Stimulated activated CD8-positive, alpha-beta memory T cell treated with anti-CD3 and anti-CD28 coated beads, Interleukin-7, amount 100 ng/mL, for 24 hours (primary cell): ENCODE data around the gene ARHGEF25.
"Not testable (repeated sequence)": the region's sequence is repeated elsewhere in the genome, so short reads cannot be mapped to it uniquely, and the experiment has no call there.

Experiments used
- DNase-seq: peaks from one replicate; pipeline ENCODE4 v3.0.0-alpha.2; 2020; ENCODE audit warnings: low read depth

Gene ARHGEF25

DNA sequence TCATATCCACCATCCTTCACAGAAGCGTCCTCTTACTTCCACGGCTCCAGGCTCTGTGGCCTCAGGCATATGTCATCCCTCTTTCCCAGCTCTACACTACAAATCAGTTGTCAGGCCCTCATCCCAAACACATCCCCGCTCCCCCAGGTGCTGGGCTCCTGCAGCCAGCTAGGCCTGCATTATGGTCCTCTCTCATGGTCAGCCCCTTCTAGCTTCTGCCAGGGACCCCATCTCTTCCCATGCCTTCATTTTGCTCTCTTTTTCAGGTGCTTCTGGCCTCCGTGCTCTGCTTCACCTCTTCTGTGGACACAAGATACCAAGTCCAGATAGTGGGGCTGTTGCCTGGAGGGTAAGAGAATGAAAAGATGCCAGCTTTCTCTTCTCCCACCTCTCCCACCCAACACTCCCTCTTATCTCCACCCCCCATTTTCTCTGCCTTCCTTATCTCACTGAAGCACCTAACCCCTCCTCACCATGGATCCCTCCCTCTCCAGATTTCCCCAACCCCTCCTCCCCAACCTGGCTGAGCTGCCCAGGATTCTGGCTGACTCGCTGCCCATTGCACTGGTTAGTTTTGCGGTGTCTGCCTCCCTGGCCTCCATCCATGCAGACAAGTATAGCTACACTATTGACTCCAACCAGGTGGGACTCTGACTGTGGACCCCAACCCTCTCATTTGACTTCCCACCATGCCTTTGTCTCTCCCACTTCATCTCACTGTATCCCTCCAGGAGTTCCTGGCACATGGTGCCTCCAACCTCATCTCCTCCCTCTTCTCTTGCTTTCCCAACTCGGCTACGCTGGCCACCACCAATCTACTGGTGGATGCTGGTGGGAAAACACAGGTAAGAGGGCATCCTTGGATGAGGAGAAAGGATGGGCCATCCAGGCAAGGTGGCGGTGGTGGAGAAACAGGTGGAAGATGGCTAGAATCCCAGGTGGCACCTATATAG lies 11.3 kb downstream of the ARHGEF25 start:
- DNase-seq: no peak

DNA sequence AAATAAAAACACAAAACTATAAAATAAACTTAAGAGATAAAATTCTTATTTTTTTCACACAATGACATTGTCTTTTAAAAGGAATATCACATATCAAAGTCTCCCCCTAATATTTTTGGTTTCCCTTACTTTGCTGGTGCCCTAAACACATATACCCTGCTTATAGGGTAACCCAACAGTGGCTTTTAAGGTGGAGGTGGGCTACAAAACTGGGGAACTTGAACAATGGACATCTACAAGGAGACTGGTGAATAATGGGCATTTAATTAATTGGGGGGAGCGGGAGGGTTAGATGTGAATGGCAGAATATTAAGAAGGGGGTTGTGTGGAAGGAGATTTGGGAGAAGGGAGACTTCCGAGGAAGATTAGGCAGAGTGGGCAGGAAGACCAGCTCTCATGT lies 12.2 kb downstream of the ARHGEF25 start:
- DNase-seq: no peak

DNA sequence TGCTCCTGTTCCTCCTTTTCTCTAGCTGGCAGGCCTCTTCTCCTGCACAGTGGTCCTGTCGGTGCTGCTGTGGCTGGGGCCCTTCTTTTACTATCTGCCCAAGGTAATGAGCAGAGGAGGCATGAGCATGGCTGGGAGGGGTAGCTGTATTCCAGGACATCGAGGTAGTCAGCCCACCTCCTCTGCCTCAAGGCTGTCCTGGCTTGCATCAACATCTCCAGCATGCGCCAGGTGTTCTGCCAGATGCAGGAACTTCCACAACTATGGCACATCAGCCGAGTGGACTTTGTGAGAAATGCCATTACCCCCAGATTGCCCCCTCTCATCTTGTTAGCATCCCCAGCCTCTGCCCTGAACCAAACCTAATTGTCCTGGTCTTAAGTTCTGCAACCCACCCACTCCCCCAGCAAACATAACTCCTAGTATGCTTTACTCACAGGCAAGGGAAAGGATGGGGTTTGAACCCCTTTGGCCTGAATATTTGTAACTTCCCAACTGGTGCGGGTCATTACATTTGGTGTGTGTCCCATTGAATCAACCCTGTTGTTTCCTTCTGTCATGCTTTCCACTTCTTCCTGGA lies 12.7 kb downstream of the ARHGEF25 start:
- no peak for DNase-seq

DNA sequence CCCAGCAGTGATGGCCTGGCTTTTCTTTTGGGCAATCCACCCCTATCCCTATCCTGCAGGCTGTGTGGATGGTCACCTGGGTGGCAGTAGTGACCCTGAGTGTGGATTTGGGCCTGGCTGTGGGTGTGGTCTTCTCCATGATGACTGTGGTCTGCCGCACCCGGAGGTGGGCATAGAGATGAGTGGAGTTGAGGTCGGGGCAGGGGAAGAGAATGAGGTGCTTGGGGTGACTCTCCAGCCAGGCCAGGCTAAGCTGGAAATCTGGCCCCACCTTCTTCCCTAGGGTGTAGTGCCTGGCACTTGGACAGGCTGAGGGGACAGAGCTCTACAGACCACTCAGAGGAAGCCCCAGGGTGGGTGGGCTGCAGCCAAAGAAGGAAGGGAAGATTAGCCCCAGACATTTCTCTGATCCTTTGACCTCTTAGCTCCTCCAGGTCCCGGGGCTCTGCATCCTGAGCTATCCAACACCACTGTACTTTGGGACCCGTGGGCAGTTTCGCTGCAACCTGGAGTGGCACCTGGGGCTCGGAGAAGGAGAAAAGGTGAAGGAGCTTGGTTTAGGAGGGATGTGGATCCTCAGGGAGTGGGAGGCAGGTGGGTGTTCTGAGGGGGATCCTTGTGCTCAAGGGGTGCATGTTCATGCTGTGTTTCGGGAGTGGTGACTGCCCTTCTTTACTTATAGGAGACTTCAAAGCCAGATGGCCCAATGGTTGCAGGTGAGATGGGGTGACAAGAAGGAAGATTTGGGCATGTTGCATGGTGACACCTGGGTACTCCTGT lies 13.4 kb downstream of the ARHGEF25 start:
- DNase-seq: no peak

DNA sequence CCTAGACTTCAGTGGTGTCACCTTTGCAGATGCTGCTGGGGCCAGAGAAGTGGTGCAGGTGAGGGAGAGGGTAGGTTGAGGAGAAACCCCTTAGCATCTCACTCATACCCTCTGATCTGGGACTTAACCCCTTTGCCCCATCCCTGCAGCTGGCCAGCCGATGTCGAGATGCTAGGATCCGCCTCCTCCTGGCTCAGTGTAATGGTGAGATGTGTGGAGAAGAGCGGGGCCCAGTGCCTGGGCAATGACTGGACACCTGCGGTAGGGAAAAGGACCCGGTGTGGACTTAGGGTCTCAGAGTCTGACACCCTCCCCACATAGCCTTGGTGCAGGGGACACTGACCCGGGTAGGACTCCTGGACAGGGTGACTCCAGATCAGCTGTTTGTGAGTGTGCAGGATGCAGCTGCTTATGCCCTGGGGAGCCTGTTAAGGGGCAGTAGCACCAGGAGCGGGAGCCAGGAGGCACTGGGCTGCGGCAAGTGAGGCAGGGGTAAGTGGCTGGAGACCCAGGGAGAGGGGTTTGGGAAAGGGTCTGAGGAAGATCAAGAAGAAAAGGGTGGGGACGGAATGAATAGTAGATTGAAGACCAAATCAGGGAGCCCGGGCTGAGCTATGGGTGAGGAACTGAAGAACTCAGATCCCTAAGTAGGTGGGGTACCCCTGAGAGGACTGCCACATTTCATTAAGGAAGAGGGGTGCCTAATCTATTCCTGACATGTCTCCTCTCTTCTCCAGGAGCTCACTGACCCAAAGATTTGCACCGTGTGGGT lies 14.2 kb downstream of the ARHGEF25 start:
- DNase-seq: no peak

DNA sequence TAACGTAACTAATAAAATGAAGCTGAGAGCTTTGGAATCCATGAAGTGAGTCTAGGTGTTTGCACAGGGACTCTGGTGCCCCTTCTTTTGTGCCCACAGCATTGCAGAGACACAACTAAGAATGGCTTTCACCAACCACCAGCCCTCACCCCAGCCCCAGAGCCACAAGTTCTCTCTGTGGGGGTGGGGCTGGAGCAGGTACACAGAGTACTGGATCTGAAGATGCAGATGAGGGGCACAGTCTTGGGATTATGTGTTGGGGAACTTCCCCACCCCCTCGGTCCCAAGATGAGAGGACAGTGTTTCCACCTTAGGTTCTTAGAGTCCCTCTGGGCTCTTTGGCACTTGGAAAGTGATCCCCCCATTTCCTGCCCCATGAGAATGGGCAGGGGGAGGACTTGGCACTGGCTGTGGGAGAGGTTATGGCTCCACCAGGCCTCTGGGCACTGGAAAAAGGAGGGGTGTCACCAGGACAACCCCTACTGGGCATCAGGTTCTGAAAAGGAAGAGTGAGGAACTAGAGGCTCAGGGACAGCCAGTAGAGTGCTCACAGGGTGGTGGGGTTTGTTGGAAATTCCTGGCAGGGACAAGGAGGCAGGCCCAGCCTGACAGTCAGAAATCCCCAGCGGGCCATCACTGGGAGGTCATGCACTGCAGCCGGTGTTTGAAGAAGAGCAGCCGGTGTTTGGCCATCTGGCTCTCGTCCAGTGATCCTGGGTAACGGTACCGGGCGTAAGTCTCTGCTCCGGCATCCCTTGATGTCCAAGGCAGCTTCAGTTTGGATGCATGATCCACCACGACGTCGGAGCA lies 15.1 kb downstream of the ARHGEF25 start:
- no peak for DNase-seq

DNA sequence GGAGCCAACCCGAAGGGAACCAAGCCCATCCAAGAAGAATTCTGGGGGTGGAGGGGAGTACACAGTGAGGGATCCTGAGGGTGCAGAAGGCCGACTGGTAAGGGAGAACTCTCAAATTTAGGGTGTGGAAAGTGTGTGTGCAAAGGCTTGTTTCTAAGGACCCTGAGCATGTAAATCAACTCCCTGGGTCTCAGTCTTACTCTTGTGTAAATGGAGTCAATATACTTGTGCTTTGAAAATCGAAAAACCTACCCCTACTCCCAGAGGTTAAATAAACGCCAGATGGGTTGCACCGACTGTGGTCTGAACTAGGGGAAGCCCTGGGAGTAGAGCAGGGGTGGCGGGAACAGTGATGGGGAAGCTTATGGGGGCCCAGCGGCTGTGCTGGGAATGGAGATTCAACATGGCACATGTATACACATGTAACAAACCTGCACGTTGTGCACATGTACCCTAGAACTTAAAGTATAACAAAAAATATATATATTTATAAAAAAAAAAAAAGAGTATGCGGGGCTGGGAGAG lies 15.7 kb downstream of the ARHGEF25 start:
- DNase-seq: no peak

DNA sequence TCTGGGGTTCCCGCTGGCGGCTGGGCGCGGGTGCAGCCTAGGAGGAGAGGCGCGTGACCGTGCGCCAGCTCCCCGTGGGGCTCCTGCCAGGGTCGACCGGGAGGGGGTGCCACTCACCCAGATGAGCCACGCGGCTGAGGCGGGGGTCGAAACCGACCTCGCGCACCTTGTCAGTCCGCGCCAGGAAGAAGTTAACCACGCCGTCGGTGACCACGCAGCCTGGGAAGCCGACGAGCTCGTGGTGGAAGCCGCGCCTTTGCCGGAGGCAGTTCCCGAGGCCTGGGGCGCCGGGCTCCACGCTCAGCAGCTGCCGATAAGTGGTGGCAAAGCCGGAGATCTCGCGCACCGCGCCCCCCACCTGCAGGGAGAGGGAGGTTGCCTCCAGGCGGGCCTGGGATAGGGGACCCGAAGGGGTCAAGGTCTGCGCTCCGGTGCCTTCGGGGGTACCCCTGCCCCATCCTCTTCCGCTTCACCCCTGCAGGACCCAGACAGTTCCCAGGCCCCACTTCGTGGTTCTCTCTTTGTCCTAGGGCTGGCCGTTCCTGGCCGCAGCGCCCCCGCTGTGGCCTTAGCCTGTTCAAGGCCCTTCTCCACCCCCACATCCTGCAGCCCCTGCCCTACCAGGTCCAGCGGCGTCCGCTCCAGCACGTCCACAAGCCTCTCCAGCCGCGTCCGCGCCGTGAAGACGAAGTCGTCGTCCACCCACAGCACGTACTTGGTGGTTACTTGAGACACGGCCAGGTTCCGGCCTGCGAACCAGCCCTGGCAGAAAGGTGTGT lies 16.5 kb downstream of the ARHGEF25 start:
- DNase-seq: no peak

DNA sequence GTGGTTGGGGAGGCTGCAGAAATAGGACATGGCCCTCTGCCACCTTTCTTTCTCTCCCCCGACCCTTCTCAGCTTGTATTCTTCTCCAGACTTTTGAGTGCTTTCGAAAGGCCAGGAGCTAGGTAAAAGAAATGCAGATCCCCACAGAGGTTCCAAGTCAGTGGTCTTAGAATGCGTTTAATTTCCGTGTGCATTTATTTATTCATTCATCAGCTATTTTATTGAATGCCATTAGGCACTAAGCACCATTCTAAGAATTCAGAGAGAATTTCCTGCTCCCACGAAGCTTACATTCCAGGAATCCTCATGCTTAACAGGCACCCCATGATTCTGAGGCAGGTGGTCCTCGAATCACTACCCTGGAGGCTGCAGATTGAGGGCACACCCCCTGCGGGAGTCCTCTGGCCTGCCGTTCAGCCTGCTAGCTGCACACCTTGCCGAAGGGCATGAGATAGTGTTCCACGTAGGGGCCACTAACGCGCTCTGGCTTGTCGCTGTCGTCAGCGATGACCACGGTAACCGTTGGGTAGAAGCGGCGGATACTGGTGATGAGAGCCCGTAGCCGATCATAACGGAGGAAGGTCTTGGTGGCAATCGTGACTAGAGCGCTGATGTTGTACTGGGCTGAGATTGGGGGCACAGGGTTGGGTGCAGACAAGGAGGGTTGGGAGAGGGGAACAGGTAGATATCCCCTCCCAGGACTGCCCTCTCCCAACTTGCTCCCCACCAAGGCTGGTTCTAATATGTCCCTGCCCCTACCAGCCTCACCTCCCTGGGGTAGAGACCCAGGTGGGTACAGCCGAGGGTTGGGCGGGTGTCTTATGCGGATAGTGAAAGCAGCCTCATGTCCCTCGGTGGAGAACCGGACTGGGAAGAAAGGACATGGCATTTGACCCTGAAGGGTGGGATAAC lies 17.3 kb downstream of the ARHGEF25 start:
- no peak for DNase-seq

DNA sequence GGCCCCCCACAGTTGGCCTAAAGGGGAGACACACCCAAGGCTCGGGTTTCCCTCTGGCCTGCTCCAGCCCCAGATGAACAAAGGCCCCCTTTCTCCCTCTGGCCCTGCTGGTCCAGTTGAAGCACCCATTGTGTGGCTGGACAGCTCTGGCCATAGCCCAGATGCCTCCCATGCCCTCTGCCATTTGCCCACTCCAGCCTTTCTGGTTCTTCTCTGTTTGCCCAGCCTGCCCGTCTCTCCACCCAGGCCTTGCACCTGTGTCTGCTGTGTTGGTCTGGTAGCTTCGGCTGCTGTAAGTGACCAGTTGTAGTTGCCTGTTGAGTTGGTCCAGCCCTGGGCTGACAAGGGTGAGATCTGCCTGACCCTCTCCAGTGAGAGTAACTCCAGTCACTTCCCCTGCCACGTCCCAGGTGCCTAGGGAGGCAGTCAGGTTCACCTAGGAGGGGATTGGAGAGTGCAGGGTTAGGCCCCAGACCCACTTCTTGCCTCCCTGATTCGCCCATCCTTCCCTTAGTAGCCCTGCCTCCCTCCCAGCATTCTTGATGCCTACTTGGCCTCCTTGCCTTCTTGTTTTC lies 18.7 kb downstream of the ARHGEF25 start:
- DNase-seq: no peak

DNA sequence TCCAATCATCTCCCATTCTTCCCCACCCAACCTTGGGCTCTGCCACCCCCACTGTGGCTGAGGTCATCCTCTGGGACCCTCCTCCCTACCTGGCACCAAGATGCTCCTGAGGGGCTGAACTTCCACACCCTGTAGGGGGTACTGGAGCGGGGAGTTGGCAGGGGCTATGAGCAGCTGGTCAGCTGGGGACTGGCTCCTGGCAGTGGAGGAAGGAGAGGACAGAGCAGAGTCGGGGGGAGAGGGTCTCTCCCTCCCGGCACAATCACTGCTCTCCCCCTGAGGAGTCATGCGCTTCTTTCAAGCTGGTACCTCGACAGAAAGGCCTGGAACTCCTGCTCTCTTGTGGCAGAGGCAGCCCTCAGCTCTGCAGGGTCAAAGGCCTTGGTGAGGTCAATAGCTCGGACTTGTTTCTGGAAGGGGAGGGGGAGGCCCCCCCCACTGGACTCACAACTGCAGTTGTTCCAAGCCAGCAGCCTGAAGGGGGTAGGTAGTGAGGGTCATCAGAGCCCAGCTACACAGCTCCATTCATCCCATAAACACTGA lies 19.7 kb downstream of the ARHGEF25 start:
- no peak for DNase-seq

DNA sequence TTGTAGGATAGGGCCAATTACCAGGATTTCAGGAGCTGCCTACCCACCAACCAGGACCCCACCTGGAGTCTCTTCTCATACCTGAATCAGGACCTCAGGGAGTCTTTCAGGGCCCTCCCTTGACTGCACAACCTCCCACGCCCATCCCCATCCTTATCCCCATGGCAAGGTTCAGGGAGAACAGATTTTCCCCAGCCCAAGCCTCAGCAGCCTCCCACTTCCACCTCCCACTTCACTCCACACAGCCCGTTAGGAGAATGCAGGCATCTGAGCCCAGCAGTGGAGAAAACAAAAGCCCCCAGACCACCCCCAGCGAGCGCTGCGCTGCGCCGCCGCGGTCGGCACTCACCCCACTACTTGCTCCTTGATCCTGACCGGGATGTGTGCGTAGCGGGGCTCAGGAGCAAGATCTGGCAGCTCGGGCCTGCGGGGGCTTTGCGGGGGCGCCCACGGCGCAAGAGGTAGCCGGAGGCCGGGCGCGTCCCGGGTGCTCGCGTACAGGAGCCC lies 20.4 kb downstream of the ARHGEF25 start:
- DNase-seq: no peak

DNA sequence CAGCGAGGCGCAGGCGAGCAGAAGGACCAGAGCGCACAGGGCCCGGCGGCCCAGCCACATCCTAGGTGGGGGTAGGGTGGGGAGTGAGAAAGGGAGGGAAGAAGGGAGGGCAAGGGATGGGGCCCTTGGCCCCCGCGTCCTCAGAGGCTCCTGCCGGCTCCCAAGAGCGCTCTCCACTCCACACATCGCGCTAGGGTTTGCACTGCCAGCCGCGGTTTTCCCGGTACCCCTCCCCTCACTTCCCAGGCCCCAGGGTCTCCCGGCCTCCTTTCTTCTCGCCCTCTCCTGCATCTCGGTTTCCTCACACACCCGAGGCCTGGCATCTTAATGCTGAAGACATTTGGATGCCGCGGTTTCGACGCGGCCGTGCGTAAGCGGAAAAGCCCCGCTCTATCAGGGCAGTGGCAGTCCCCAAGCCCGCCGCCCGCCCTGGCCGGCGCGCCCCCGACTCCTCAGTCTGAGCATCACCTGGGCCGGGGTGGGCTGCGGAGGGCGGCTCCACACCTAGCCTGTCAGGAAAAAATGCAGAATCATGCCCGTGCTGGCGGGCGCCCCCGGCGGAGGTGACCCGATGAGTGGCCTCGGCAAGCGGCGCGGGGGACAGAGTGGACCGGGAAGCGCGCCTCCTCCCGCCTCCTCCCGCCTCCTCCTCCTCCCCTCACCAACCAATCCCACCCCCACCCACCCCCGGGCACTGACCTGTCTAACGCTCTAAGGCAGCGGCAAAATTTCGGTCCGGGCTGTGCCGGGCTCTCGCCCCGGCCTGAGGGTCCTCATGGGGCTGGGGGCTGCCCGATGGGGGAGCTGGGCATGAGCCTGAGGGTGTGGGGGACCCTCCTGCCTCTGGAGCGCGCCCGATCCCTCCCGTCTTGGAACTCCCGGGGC lies 21.1 kb downstream of the ARHGEF25 start:
- DNase-seq: no peak

DNA sequence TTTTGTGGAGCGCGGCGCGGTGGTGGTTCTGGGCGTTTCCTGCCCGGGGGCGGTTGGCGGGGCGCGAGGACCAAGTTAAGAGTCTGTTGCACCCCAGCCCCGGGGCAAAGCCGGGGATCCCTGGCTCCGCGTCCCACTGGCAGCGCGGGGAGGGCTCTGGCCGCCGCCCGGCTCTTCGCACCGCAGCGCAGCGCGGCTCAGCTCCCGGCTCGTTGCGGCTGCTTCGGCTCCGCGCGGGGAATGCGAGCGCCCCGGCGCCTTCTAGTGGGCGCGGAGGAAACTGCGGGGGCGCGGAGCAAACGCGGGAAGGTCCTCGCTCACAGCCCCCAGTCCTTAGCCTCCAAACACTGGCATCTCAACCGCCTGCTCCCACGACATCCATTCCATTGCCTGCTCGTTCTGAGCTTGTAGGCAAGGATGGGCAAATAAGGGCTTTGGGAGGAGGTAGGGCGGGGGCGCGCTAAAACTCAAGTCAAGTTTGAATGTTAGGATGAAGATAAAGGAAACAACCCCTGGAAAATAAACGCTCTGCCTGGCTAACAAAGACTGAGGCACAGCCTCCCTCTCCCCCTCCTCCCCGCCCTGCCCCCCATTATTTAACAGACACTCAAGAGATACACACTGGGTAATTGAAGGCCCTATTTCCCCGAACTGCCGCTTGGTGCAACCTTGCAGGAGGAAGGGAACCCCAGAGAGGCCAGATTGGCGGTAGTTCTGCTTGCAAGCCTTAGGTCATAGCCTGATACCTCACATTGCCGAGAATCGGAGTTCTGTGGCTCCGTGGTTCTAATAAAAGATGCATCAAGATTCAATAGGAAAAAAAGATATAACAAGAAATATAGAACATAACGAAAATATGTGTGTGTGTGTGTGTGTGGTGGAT lies 22.0 kb downstream of the ARHGEF25 start, which contains the start of gene B4GALNT1:
B4GALNT1 (minus strand) TSS at position 244 of the 883 bp plus-strand sequence. CDS start 1,069 bp downstream, outside the sequence.
- DNase-seq: no peak

DNA sequence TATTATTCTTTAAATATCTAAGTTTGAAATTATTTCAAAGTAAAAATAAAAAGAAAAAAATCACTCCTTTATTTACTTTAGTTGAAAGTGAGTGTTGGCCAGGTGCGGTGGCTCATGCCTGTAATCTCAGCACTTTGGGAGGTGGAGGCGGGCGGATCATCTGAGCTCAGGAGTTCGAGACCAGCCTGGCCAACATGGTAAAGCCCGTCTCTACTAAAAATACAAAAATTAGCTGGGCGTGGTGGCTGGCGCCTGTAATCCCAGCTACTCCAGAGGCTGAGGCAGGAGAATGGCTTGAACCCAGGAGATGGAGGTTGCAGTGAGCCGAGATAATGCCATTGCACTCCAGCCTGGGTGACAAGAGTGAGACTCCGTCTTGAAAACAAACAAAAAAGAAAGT lies 25.5 kb downstream of the ARHGEF25 start:
- not testable (repeated sequence) for DNase-seq

DNA sequence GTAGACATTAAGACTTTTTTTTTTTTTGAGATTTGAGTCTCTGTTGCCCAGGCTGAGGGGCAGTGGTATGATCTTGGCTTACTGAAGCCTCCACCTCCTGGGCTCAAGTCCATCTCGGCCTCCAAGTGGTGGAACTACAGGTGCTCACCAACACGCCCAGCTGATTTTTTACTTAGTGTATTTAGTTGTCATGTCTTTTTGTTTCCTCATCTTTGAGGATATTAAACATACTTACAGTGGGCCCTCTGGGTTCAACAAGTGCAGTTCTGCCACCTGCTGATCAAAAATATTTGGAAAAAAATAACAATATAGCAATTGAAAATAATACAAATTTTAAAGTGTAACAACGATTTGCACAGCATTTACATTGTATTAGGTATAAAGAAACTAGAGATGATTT lies 26.1 kb downstream of the ARHGEF25 start:
- no peak for DNase-seq
